Motor neuron (in vitro differentiated cells): ENCODE results near the gene LPCAT2. TPM values are rescaled to one million over a fixed set of nuclear protein-coding genes. Genes with fewer than 3 reads are reported as not detected.

Experiments used
- ATAC-seq, 8 experiments: fragments of 200-7000 bp; cut with Tn5 transposase; replicated peaks in 6 of 8; 2 replicates each; pipeline ENCODE4 v1.8.0; 2021; ENCODE audit warnings: mild to moderate bottlenecking in 8 of 8, moderate library complexity in 8 of 8
- H3K27ac ChIP-seq, 2 donors: fragments of 250-450 bp; sonication (Bioruptor Pico); 2 replicates each; pipeline ENCODE4 v1.9.0; 2021; ENCODE audit warnings: antibody characterized with exemption in 2 of 2, mild to moderate bottlenecking in 2 of 2, moderate library complexity in 1 of 2
- H3K4me1 ChIP-seq, 2 donors: fragments of 250-450 bp; sonication (Bioruptor Pico); replicated peaks in 1 of 2; 2 replicates each; pipeline ENCODE4 v1.6.1; 2021; ENCODE audit warnings: antibody characterized with exemption in 2 of 2, mild to moderate bottlenecking in 2 of 2, moderate library complexity in 1 of 2
- H3K4me3 ChIP-seq, 5 donors: fragments of 250-450 bp; sonication (Bioruptor Pico); 2 replicates each; pipeline ENCODE4 v1.9.0; 2021; ENCODE audit warnings: antibody characterized with exemption in 5 of 5, mild to moderate bottlenecking in 5 of 5, moderate library complexity in 4 of 5
- WGBS, 10 experiments: fragments of 450-650 bp; shearing (Covaris generic); methylation state at CpG; one replicate each; pipeline ENCODE4 v1.0.0; 2022; 5-methylcytosine and 5-hydroxymethylcytosine counted together
- in situ Hi-C, 9 experiments: fragments of 400-800 bp; cut with MboI; loops; one replicate each; pipeline ENCODE4 v1.15.0; 2021; ENCODE audit warnings: low sequenced_read_pairs in 9 of 9, low pct_unique_long_range_greater_than_20kb in 2 of 9; ENCODE audit not compliant: unreplicated experiment in 9 of 9
- total RNA-seq, 8 experiments: library from RNA; unstranded; fragments of 300-600 nt; gene quantifications; 2 replicates each; pipeline versions ENCODE4 v1.2.3 to v1.2.4, GENCODE V29; 2022

LPCAT2 gene
- total RNA-seq, 8 experiments from 2014 or later, result 0.92 to 16.1 (median 2.7) TPM

DNA sequence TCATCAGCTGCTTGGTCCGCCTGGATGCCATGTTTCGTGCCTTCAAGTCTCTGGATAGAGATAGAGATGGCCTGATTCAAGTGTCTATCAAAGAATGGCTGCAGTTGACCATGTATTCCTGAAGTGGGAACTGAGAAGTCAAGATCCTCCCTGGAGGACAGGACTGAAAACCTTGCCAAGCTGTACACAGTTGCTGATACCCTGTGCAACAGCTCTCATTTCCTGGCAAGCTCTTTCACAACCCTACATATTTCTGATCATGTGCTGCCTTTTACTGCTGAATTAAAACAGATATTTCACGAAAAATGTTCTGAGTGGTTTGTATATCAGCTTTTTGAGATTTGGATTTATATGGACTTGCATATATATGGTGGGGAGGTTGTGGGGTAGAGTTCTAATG is 58.5 kb downstream of the LPCAT2 start:
- WGBS, 10 experiments, result 0 to 93% (median 73%) methylated on average over 1 to 3 of the region's 3 CpGs; no CpG with 5 or more reads in 1 of the 10 experiments
- in situ Hi-C loops, result loop anchor here in 1 of 9 experiments (25.0 kb wide), 1 partner anchor 105 kb away; no protein-coding TSS in a partner anchor
- Histone ChIP-seq H3K4me3 (no peak overlapping the region), H3K27ac (no peak overlapping the region), H3K4me1 (no peaks in the 10 kb centered on the region)
- peak in 1 of 8 experiments; percentile 75 for ATAC-seq

DNA sequence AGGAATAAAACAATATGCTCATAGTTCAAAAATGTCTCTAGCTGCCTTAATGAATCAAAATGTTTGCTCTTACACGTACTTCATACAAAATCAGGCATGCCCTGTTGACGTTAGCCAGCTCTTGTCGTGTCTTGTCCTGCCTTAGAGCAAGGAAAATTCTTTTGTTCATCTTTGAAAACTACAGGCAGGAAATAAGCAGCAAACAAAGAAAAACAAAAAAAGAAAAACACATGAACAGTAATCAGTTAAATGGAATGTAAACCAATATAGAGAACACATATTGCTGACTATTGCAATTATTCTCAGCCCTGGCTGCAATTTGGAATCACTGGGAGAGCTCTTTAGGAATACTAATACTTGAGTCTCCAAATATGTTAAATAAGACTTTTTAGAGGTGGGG is 59.3 kb downstream of the LPCAT2 start:
- no peaks in the 10 kb centered on the region for H3K4me1 ChIP-seq
- in situ Hi-C loops, result loop anchor here in 1 of 9 experiments (25.0 kb wide), 1 partner anchor 106 kb away; no protein-coding TSS in a partner anchor
- H3K27ac ChIP-seq, result no peak overlapping the region
- ATAC-seq, result peak in 1 of 8 experiments; percentile 41
- 8 to 95% (median 81%) methylated on average over 2 to 3 of the region's 3 CpGs; no CpG with 5 or more reads in 1 of the 10 experiments for WGBS, 10 experiments
- H3K4me3 ChIP-seq, result no peak overlapping the region

DNA sequence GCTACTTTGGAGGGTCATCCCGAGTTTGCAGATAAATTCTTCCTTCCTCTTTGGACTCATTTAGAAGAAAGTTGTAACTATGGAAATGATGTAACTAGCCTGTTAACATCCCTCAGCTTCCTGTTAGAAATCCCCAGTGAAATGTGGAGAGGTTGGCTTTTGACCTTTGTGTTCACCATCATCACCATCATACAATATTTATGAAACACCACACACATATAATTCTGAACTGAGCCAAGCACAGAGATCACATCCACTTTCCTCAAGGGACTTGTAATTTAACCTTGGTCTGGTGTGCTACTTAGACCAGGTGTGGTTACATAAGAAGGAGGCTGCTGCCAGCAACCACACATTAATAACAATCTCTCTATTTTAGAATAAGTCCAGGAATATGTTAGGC is 60.2 kb downstream of the LPCAT2 start:
- in situ Hi-C loops, result loop anchor here in 1 of 9 experiments (25.0 kb wide), 1 partner anchor 107 kb away; no protein-coding TSS in a partner anchor
- Histone ChIP-seq H3K4me3 (no peak overlapping the region), H3K4me1 (no peaks in the 10 kb centered on the region), H3K27ac (no peak overlapping the region)
- no peak for ATAC-seq
- 0 to 88% (median 36%) methylated on average over 1 of the region's 1 CpG; no CpG with 5 or more reads in 5 of the 10 experiments for WGBS, 10 experiments

DNA sequence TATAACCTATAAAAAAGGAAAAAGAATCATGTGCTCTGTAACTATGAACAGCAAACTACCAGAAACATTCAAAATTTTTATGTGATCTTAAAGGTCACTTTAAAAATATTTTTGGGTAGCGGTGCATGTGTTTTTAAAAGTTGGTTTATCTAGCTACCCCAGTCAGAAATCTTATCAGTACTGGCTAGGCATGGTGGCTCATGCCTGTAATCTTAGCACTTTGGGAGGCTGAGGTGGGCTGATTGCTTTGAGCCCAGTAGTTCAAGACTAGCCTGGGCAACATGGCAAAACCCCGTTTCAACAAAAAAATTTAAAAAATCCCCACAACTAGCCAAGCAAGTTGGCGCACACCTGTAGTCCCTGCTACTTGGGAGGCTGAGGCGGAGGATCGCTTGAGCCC is 61.3 kb downstream of the LPCAT2 start:
- Histone ChIP-seq H3K4me1 (no peaks in the 10 kb centered on the region), H3K27ac (no peak overlapping the region), H3K4me3 (no peak overlapping the region)
- ATAC-seq, result no peak
- WGBS, 10 experiments, result 50 to 100% (median 86%) methylated on average over 1 to 5 of the region's 5 CpGs; no CpG with 5 or more reads in 1 of the 10 experiments
- in situ Hi-C loops, result loop anchor here in 1 of 9 experiments (25.0 kb wide), 1 partner anchor 108 kb away; no protein-coding TSS in a partner anchor

DNA sequence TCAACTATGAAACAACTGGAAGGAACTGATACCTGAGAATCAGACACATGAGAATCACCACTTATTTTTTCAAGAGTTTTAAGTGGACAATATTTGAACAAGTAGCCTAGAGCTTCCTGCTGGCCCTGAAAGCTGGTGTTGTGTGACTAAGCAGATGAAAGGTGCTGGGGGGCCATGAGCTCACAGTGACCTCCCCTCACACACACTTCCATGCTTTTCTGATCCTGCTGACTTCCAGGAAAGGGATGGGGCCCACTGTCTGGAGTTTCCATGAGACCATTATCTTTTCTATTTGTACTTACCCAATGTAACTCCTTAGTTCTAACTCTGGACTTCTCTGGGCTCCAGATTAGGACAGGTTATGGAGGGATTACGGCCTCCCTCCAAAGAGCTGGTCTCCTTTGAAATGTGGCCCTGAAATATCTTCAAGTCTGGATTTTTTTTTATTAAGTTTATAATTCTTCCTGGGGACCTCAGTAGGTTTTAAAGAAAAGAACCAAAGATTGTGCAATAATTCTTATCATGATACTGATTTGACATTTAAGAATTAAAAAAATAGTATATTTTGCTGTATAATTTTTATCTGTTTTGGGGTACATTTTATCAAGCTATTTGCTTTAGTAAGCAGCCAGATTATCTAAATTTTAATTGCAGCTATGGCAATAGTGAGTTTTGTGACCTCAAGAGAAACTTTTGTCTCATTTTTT is 62.5 kb downstream of the LPCAT2 start:
- Histone ChIP-seq H3K4me3 (no peak overlapping the region), H3K27ac (no peak overlapping the region), H3K4me1 (no peaks in the 10 kb centered on the region)
- in situ Hi-C loops, result loop anchor here in 1 of 9 experiments (25.0 kb wide), 1 partner anchor 109 kb away; no protein-coding TSS in a partner anchor
- 0 to 100% (median 34%) methylated on average over 1 of the region's 1 CpG; no CpG with 5 or more reads in 2 of the 10 experiments for WGBS, 10 experiments
- ATAC-seq, result no peak

DNA sequence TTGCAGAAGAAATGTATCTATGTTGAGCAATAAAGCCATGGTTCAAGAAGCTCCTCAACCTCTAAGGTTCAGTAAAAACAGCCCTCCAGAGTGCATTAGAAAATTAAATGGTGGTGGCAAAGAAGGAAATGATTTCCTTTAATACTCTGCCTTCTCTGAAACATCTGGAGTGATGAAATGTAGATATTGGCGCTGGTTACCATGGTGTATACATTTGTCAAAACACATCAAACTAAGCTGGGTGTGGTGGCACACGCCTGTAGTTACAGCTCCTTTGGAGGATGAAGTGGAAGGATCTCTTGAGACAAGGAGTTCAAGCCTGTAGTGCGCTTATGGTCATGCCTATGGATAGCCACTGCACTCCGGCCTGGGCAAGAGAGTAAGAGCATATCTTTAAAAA is 63.6 kb downstream of the LPCAT2 start:
- H3K4me3 ChIP-seq, result no peak overlapping the region
- no peak overlapping the region for H3K27ac ChIP-seq
- in situ Hi-C loops, result loop anchor here in 1 of 9 experiments (25.0 kb wide), 1 partner anchor 110 kb away; no protein-coding TSS in a partner anchor
- WGBS, 10 experiments, result 52 to 100% (median 89%) methylated on average over 2 to 4 of the region's 4 CpGs
- no peaks in the 10 kb centered on the region for H3K4me1 ChIP-seq
- peak in 3 of 8 experiments; percentile 47 to 87 (median 86) for ATAC-seq

DNA sequence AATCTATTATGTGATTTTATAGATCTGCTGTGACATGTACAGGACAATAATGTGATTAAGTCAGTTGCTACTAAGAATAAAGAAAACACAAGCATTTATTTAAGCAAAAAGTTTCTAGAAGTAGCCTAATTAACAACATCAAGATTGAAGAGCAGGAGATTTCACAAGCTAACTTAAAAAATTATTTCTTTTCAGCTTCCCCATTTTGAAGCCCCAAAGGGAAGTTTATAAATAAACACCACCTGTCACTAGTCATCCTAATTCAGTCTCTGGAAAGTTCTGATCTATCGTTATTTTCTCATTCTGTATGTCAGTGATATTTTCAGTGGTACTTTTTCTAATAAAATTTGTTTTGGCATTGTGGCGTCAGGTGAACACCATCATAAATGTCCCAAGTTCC is 65.9 kb downstream of the LPCAT2 start:
- Histone ChIP-seq H3K27ac (no peak overlapping the region), H3K4me1 (no peaks in the 10 kb centered on the region), H3K4me3 (no peak overlapping the region)
- WGBS, 10 experiments, result 56 to 100% (median 89%) methylated on average over 1 to 2 of the region's 2 CpGs
- no peak for ATAC-seq
- in situ Hi-C loops, result loop anchor here in 1 of 9 experiments (25.0 kb wide), 1 partner anchor 113 kb away; no protein-coding TSS in a partner anchor

DNA sequence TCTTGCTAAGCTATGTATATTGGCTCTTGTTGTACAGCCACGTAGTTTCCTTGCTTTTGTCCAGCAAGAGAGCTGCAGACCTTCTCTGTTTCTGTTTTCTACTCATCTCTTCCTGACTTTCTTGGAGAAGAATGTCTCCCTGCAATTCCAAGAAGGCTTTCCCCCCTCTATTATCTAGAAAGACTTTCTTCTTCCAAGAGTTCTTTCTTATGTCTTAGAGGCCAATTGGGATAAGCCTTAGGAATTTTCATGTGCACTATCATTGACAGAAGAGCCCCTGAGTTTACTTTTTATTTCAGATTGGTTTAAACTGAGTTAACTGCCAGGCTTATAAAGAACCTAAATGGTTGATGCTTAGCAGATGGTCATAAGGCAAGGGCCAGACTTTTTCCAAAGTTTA is 66.6 kb downstream of the LPCAT2 start:
- 0 to 100% (median 63%) methylated on average over 1 of the region's 1 CpG; no CpG with 5 or more reads in 1 of the 10 experiments for WGBS, 10 experiments
- H3K27ac ChIP-seq, result no peak overlapping the region
- in situ Hi-C loops, result no loop called here
- no peaks in the 10 kb centered on the region for H3K4me1 ChIP-seq
- no peak for ATAC-seq
- H3K4me3 ChIP-seq, result no peak overlapping the region

DNA sequence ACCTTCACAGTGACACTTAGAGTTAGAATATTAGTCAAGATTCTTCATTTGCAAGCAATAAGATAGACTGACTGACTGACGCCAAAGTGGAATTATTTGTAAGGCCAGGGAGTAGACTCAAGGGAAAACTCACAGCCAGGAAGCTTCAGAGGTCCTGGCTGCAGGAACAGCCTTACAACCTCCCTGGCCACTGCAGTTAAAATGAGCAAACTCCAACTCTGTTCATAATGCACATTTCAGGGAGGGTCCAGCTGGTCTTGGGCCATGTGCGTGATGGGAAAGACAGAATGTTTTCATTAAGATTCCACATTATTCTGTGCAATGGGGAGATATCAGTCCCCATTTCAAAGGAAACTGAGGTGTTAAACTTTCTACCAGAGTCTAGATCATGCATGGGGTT is 67.5 kb downstream of the LPCAT2 start:
- no peak overlapping the region for H3K4me3 ChIP-seq
- H3K4me1 ChIP-seq, result no peaks in the 10 kb centered on the region
- 11 to 100% (median 92%) methylated on average over 1 to 2 of the region's 2 CpGs; no CpG with 5 or more reads in 2 of the 10 experiments for WGBS, 10 experiments
- in situ Hi-C loops, result no loop called here
- peak in 2 of 8 experiments; percentile 60 to 79 for ATAC-seq
- no peak overlapping the region for H3K27ac ChIP-seq

DNA sequence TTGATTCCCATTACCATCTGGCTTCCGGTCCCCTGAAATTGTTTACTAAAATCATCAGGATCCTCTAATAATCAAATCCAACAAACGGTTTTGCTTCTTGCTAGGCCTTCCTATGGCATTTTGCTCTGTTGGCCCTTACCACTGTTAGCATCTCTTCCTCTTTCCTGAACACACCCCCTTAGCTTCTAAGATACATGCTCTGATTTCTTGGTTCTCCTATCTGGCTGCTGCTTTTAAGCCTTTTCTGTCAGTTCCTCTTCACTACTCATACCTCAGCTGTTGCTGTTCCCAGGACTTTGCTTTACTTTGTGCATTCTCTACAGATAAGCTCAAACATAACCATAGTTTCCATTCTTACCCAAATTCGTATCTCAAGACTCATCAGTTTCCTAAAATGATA is 69.0 kb downstream of the LPCAT2 start:
- Histone ChIP-seq H3K27ac (no peak overlapping the region), H3K4me1 (no peaks in the 10 kb centered on the region), H3K4me3 (no peak overlapping the region)
- 36 to 100% (median 77%) methylated on average over 1 to 3 of the region's 3 CpGs for WGBS, 10 experiments
- ATAC-seq, result no peak
- in situ Hi-C loops, result no loop called here

DNA sequence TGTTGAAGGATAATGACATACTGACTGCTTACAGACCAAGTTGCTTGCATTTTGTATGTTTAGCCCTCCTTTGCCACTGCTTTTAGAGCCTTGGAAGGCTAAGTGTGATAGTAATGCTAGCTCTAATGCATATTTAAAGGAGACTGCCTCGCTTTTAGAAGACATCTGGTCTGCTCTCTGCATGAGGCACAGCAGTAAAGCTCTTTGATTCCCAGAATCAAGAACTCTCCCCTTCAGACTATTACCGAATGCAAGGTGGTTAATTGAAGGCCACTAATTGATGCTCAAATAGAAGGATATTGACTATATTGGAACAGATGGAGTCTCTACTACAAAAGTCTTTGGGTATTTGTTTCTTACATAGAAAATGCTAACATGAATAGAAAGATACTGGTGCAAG is 76.8 kb downstream of the LPCAT2 start:
- H3K4me1 ChIP-seq, result no peaks in the 10 kb centered on the region
- peak in 1 of 8 experiments; percentile 50 for ATAC-seq
- H3K4me3 ChIP-seq, result no peak overlapping the region
- in situ Hi-C loops, result no loop called here
- H3K27ac ChIP-seq, result no peak overlapping the region
- WGBS, 10 experiments, result 0 to 100% (median 52%) methylated on average over 1 to 2 of the region's 2 CpGs; no CpG with 5 or more reads in 1 of the 10 experiments

DNA sequence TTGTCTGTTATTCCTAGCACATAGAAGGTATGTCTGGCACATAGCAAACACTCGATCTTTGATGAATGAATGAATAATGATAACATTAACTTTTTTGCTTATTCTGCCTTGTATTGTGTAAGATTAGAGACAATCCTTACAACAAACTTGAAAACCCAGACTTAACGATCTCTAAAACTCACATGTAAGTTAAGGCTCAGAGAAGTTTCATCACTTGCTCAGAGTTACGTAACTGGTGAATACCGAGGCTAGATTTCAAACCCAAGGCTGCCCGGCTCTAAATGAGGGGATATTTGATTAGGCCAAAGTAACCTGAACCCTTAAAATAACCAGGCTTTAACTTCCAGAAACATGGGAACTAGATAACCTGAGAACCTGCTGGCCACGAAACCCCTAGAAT is 79.9 kb downstream of the LPCAT2 start:
- 21 to 94% (median 87%) methylated on average over 1 to 6 of the region's 6 CpGs; no CpG with 5 or more reads in 1 of the 10 experiments for WGBS, 10 experiments
- in situ Hi-C loops, result no loop called here
- no peak for ATAC-seq
- H3K27ac ChIP-seq, result no peak overlapping the region
- H3K4me1 ChIP-seq, result no peaks in the 10 kb centered on the region
- H3K4me3 ChIP-seq, result no peak overlapping the region

DNA sequence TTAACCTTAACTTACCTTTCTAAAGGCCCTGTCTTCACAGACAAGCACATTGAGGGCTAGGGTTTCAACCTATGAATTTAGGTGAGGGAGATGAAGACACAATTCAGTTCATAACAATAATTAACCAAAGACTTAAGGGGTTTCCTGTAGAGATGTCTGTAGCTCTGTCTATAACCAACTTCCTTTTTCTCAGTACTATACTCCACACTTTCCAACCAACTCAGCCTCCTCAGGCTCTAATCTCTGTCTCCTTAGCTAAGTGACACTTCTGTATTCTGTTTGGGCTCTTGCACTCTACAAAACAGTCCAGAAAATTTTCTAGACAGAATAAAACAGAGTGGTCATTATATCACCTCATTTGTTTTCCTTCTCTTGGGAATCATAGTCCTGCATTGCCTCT is 83.4 kb downstream of the LPCAT2 start:
- no peak overlapping the region for H3K27ac ChIP-seq
- in situ Hi-C loops, result no loop called here
- H3K4me3 ChIP-seq, result no peak overlapping the region
- H3K4me1 ChIP-seq, result no peaks in the 10 kb centered on the region
- ATAC-seq, result no peak
